Activated T-helper 1 cell treated with anti-CD3 and anti-CD28 coated beads, Interleukin-2, amount 50 U/mL, for 16 hours (primary cell): ENCODE measurements around the gene USP12.
"Not testable (repeated sequence)": the region's sequence is repeated elsewhere in the genome, so short reads cannot be mapped to it uniquely, and the experiment has no call there.

Source experiments
- DNase-seq, 2 donors: peaks; one replicate each; pipeline ENCODE4 v3.0.0-alpha.2; 2020; ENCODE audit warnings: low read depth in 1 of 2, low spot score in 1 of 2

USP12 gene

GRCh38 chr13:27124571-27124970, 47.0 kb downstream of the USP12 start:
- no peak for DNase-seq

GRCh38 chr13:27123445-27123844, 48.2 kb downstream of the USP12 start:
- DNase-seq: not testable (repeated sequence)

DNA sequence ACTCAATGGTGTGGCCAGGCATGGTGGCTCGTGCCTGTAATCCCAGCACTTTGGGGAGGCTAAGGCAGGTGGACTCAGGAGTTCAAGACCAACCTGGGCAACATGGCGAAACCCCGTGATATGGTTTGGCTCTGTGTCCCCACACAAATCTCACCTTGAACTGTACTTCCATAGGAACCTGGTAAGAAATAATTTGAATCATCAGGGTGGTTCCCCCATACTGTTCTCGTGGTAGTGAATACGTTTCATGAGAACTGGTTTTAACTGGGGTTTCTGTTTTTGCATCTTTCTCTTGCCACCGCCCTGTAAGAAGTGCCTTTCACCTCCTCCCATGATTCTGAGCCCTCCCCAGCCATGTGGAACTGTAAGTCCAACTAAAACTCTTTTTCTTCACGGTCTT, 49.6 kb downstream of the USP12 start:
- no peak for DNase-seq

- DNase-seq: no peak
These were observed 50.8 kb downstream of the USP12 start for GRCh38 chr13:27120811-27121210.

DNA sequence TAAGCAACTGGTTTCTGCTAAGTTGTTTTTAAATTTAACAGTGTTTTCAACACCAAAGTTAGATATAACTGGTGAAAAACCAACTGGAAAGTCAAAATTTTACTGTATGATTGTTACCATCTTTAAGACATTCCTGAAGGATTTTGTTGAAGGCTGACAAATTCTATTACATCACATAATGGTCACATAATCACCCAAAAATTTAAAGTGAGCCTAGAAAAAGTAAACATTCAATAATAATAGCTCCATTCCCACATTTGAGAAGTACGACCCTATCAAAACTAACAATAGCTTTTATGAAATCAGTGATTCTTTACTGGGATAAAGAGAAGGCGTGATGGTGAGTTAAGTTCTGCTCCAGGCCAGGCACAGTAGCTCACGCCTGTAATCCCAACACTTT, 51.6 kb downstream of the USP12 start:
- no peak for DNase-seq

DNA sequence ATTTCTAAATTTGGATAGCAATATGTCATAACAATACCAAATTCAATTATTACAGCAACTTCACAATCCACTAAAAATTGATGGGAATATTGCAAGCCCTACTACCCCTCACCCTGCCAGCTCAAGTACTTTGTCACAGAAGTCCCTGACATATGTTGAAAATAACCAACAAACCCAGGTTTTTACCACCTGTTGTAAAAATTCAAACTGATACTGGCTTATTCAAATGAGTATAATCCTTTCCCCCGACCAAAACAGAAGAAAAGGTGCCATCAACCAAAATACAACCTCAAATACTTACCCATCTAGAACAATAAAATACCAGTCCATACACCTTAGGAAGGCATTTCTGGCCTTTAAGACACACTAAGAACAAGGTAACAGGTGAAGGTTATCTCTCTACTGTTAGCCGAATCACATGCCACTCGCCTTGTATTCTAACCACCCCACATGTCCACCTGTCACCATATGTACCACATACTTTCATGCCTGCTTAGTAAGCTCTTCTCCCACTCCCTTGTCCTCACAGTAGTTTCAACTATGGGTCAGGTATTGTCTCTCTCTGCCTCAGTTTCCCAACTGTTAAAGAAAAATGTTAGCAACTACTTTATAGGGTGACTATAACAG, 53.1 kb downstream of the USP12 start:
- no peak for DNase-seq

DNA sequence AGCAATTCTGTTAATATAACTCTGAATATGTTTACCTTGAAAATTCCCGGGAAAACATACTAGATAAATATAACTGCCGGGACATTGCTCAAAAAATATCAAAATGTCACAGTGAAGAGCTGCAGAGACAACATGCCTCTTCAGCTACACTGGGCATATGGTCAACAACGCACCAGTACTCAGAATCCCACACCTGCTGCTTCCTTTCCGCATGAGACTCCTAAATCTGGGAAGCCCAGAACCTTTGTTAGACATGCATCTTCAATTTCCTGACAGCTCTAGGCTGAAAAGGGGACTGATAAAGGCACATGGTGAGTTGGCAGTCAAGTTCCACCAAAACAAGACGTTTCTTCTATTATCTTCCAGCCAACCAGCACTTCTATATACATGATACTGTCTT, 53.7 kb downstream of the USP12 start:
- no peak for DNase-seq

GRCh38 chr13:27117158-27117557, 54.5 kb downstream of the USP12 start:
- no peak for DNase-seq

- DNase-seq: no peak
These were observed 58.2 kb downstream of the USP12 start for GRCh38 chr13:27113436-27113835.

DNA sequence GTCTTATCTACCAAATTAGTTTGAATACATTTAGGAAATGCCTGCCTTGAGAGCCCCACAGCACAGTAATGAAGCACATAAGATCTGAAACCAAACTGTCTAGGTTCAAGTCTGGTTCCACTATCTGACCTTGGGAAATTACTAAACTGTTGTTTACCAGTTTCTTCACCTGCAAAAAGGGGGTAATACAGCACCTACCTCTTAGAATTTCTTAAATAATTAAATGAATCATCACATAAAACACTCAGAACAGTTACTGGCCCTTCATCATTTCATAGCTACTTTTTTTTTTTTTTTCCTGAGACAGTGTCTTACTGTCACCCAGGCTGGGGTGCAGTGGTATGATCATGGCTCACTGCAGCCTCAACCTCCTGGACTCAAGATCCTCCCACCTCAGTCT, 59.6 kb downstream of the USP12 start:
- no peak for DNase-seq

DNA sequence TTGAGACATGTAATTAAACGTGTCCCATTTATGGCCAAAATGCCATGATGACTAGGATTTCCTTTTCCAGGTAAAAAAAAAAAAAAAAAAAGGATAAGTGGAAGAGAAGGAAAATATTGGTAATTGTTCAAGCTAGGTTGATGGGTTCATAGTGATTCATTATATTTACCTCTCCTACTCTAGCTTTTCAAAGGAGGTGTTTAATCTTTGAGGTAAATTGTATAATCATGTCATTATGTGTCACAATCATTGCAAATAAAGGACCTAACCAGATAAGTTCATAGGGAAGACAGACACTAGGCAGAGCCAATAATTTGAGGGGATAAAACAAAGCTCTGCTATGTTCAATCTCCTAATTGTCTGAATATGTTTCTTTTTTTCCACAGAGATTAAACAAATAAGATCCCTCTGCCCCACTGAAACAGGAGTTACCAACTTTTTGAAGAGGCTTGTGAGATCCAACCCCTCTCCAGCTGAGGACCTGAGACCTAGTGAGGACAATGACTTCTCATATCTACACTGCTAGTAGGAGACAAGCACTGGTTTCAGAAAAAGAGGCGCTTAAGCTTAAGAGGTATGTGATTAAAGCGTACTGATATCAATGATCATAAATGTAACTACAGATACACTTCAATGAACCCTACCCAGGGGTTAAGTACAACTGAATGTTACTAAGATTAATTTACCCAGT, 61.4 kb downstream of the USP12 start:
- DNase-seq: no peak

GRCh38 chr13:27106144-27106543, 65.5 kb downstream of the USP12 start:
- no peak for DNase-seq

DNA sequence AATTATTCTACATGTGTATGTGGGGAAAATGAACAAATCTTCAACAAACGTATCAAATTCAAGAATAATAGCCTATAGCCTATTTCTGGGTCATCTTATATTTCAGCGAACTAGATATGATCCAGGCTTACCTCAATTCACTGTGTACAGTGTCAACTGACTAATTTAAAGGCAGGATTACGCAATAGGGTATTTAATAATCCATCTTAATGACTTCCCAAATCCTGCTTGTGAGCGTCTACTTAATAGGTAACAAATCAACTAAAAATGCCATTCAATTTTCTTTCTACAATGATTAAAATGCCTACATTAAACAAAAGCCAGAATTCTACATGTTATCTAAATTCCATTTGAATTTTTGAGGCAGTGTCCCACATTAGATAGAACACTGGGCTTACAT, 67.0 kb downstream of the USP12 start:
- no peak for DNase-seq

DNA sequence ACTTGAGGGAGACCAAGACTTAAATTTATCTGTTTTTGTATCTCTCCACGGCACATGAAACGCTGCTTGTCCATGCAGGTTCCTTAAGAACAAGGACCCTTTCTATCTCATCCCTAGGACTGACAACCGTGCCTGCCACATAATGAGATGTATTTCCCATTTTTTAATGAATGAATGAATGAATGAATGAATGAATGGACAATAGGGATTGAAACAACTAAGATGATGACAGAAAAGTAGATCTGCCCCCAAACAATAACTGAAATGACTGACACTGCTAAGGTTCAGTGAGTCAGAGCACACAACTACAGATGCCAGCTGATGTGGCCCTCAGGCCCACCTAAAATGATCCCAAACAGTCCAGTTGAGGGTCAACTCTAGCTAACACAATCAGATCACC, 69.8 kb downstream of the USP12 start:
- DNase-seq: no peak

- no peak for DNase-seq
These were observed 70.3 kb downstream of the USP12 start for GRCh38 chr13:27101289-27101688.

- DNase-seq: no peak
These were observed 73.9 kb downstream of the USP12 start for GRCh38 chr13:27097691-27098090.

DNA sequence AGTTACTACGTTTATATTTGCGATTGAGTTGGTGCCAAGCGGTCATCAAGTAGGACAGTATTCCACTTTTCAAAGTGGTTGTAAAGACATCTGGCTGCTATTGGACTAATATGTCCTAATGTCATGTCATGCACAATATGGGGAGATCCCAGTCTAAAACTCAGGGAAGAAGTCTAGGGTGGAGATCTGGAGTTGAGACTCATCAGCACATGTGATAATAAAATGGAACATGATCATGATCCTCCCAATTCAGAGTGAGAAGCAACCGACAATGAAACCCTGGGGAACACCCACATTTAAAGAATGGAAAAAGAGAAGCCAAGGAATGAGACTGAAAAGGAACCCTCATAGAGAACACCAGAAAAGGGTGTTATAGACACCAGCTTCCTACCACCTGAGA, 80.2 kb downstream of the USP12 start:
- DNase-seq: no peak

- no peak for DNase-seq
These were observed 83.0 kb downstream of the USP12 start for GRCh38 chr13:27088619-27089018.

GRCh38 chr13:27086599-27087265, 84.9 kb downstream of the USP12 start:
- no peak for DNase-seq

GRCh38 chr13:27083183-27083582, 88.4 kb downstream of the USP12 start:
- DNase-seq: no peak

GRCh38 chr13:27081893-27082679, 89.5 kb downstream of the USP12 start:
- no peak for DNase-seq
